ENCODE measurements around the gene SORCS2.

The SORCS2 gene

GRCh38 chr4:7526491-7526890, 334.2 kb downstream of the SORCS2 start:
- Histone ChIP-seq H3K27ac (ENCODE audit: low read length) (no peak overlapping the region), H3K79me2 (ENCODE audit: low read length) (no peaks in the 10 kb centered on the region), H3K9me3 (ENCODE audit: insufficient read depth, low read length) (no peaks in the 10 kb centered on the region), H3K9ac (ENCODE audit: low read length) (no peak overlapping the region), H3K27me3 (ENCODE audit: low read depth, low read length) (no peaks in the 10 kb centered on the region; the same call in 1 of the 2 replicates), H3K4me3 (ENCODE audit: low read length) (no peak overlapping the region), H3K4me1 (ENCODE audit: low read length) (no peaks in the 10 kb centered on the region), H3K36me3 (replicated peaks; ENCODE audit: low read depth, low read length) (no peaks in the 10 kb centered on the region), H2AFZ (ENCODE audit: low read depth, low read length) (no peak overlapping the region), H4K20me1 (ENCODE audit: insufficient read depth, low read length) (no peaks in the 10 kb centered on the region), H3K4me2 (ENCODE audit: low read length) (no peak overlapping the region)
- TF ChIP-seq EZH2phosphoT487 (IDR thresholded peaks at IDR 0.05; ENCODE audit: low read depth) (no peak), CTCF (IDR thresholded peaks at IDR 0.05; ENCODE audit: low read depth, low read length) (no peak)

GRCh38 chr4:7526929-7527535, 334.7 kb downstream of the SORCS2 start:
- Histone ChIP-seq H3K9ac (ENCODE audit: low read length) (no peak overlapping the region), H4K20me1 (ENCODE audit: insufficient read depth, low read length) (no peaks in the 10 kb centered on the region), H3K4me1 (ENCODE audit: low read length) (no peaks in the 10 kb centered on the region), H3K79me2 (ENCODE audit: low read length) (no peaks in the 10 kb centered on the region), H3K27ac (ENCODE audit: low read length) (no peak overlapping the region), H3K27me3 (ENCODE audit: low read depth, low read length) (no peaks in the 10 kb centered on the region; the same call in 1 of the 2 replicates), H2AFZ (ENCODE audit: low read depth, low read length) (no peak overlapping the region), H3K36me3 (replicated peaks; ENCODE audit: low read depth, low read length) (no peaks in the 10 kb centered on the region), H3K9me3 (ENCODE audit: insufficient read depth, low read length) (no peaks in the 10 kb centered on the region), H3K4me2 (ENCODE audit: low read length) (no peak overlapping the region), H3K4me3 (ENCODE audit: low read length) (no peak overlapping the region)
- TF ChIP-seq EZH2phosphoT487 (IDR thresholded peaks at IDR 0.05; ENCODE audit: low read depth) (no peak), CTCF (IDR thresholded peaks at IDR 0.05; ENCODE audit: low read depth, low read length) (no peak)

DNA sequence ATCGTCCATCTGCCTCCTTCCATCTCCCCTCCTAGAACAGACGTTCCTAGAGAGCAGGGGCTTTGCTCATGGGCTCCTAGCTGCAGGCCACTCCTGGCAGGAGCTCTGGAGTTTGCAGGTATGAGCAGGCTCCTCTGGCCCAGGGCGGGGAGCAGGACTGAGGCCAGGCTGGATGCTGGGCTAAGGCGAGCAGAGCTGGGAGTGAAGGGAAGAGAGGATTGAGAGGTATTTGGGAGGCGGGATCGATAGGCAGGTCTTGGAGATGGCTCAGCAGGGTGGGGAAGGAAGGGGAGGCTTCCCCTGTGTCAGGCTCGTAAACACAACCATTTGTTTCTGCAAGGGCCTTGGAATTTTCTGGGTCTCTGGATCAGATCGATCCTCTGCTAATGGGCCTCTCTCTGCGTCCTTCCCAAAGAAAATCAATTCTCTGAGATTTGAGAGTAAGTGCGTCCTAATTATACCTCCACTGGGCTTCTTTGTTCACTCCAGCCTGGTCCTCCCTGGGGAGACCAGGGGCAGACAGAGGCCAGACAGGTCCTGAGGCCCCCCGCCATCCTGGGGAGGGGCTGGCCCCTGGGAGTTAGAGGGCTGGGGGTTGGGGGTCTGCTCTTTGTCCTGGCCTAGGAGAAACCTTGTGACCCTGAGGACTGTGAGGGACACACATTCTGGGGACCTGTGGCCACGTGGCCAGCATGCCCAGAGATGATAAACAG, 337.2 kb downstream of the SORCS2 start:
- Histone ChIP-seq H2AFZ (ENCODE audit: low read depth, low read length) (no peak overlapping the region), H3K4me3 (ENCODE audit: low read length) (no peak overlapping the region), H3K36me3 (replicated peaks; ENCODE audit: low read depth, low read length) (no peaks in the 10 kb centered on the region), H3K27me3 (ENCODE audit: low read depth, low read length) (no peaks in the 10 kb centered on the region; the same call in 1 of the 2 replicates), H3K27ac (ENCODE audit: low read length) (no peak overlapping the region), H3K9ac (ENCODE audit: low read length) (no peak overlapping the region), H3K4me1 (ENCODE audit: low read length) (no peaks in the 10 kb centered on the region), H3K79me2 (ENCODE audit: low read length) (no peaks in the 10 kb centered on the region), H4K20me1 (ENCODE audit: insufficient read depth, low read length) (no peaks in the 10 kb centered on the region), H3K9me3 (ENCODE audit: insufficient read depth, low read length) (no peaks in the 10 kb centered on the region), H3K4me2 (ENCODE audit: low read length) (no peak overlapping the region)
- TF ChIP-seq EZH2phosphoT487 (IDR thresholded peaks at IDR 0.05; ENCODE audit: low read depth) (no peak), CTCF (IDR thresholded peaks at IDR 0.05; ENCODE audit: low read depth, low read length) (no peak)

GRCh38 chr4:7530082-7530481, 337.7 kb downstream of the SORCS2 start:
- Histone ChIP-seq H3K4me3 (ENCODE audit: low read length) (no peak overlapping the region), H3K27ac (ENCODE audit: low read length) (no peak overlapping the region), H3K36me3 (replicated peaks; ENCODE audit: low read depth, low read length) (no peaks in the 10 kb centered on the region), H4K20me1 (ENCODE audit: insufficient read depth, low read length) (no peaks in the 10 kb centered on the region), H3K9me3 (ENCODE audit: insufficient read depth, low read length) (no peaks in the 10 kb centered on the region), H3K27me3 (ENCODE audit: low read depth, low read length) (no peaks in the 10 kb centered on the region; the same call in 1 of the 2 replicates), H3K4me2 (ENCODE audit: low read length) (no peak overlapping the region), H3K9ac (ENCODE audit: low read length) (no peak overlapping the region), H2AFZ (ENCODE audit: low read depth, low read length) (no peak overlapping the region), H3K4me1 (ENCODE audit: low read length) (no peaks in the 10 kb centered on the region), H3K79me2 (ENCODE audit: low read length) (no peaks in the 10 kb centered on the region)
- no peak for TF ChIP-seq EZH2phosphoT487 (IDR thresholded peaks at IDR 0.05; ENCODE audit: low read depth)
- TF ChIP-seq CTCF (IDR thresholded peaks at IDR 0.05; ENCODE audit: low read depth, low read length) = no peak
